Measurements from ENCODE around the gene MALRD1.

DNA sequence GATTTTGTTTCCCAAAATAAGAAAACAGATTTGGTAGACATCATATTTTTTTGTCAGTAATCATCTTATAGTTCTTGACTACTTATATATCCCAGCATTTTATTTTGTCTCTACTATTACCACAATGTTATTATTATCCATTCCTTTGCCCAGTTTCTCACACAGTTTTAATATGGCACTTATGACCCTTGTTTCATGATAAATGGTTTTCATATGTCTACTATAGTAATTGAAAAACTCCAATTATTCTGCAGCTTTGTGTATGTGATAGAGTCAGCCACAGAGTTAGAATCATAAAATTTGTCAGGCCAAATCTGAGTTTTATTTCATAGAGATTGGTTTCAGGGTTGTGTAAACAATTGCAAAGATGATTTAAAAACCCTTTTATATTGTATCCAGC, 203.9 kb downstream of the MALRD1 start:
- TF ChIP-seq EP300 (IDR thresholded peaks at IDR 0.05; ENCODE audit: low read depth) (no peak), POLR2AphosphoS5 (IDR thresholded peaks at IDR 0.05) (no peak), POLR2A (IDR thresholded peaks at IDR 0.05) (no peak)
- TF ChIP-seq, protein P1, sequence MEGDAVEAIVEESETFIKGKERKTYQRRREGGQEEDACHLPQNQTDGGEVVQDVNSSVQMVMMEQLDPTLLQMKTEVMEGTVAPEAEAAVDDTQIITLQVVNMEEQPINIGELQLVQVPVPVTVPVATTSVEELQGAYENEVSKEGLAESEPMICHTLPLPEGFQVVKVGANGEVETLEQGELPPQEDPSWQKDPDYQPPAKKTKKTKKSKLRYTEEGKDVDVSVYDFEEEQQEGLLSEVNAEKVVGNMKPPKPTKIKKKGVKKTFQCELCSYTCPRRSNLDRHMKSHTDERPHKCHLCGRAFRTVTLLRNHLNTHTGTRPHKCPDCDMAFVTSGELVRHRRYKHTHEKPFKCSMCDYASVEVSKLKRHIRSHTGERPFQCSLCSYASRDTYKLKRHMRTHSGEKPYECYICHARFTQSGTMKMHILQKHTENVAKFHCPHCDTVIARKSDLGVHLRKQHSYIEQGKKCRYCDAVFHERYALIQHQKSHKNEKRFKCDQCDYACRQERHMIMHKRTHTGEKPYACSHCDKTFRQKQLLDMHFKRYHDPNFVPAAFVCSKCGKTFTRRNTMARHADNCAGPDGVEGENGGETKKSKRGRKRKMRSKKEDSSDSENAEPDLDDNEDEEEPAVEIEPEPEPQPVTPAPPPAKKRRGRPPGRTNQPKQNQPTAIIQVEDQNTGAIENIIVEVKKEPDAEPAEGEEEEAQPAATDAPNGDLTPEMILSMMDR (IDR thresholded peaks at IDR 0.05), result no peak
